ENCODE measurements around the gene ROBO1. TPM values are rescaled to one million over a fixed set of nuclear protein-coding genes. Genes with fewer than 3 reads are reported as not detected.

The ROBO1 gene
- total and polyA plus RNA-seq, 2 of the 8 experiments (the other 6 are each of a cell fraction or from before 2014, with no cell fraction given), result 51.4 to 91.0 TPM

DNA sequence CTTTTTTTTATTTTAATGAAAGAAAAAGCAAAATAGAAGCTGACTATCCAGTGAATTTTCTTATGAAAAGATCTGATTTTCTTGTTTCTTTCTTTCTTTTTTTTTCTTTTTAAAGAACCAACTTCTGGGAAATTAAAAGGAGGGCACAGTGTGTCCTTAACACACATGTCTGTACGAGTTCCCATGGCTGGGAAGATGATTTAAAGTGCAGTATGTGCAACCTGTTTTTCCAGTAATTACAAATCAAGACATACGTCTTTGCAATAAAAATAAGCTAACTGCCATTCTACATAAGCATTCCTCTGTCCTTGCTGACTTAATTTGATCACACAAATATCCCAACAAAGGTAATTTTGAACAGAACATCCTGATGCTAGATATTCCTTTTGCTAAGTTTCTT is 416.1 kb downstream of the ROBO1 start:
- Histone ChIP-seq H4K20me1 (replicated peaks in 1 of 2; ENCODE audit: control insufficient read depth in 1 of 2, insufficient read depth in 2 of 2, low read length in 2 of 2) (no peaks in the 10 kb centered on the region), H3K4me2 (ENCODE audit: insufficient read depth in 1 of 2, low read depth in 2 of 2, low read length in 2 of 2) (no peak overlapping the region), H3K23ac (ENCODE audit: insufficient read length) (no peak overlapping the region), H3K23me2 (ENCODE audit: low read depth, low read length) (no peaks in the 10 kb centered on the region), H2AK5ac (ENCODE audit: low read depth, low read length) (no peak overlapping the region), H3K56ac (replicated peaks; ENCODE audit: insufficient read length, low read depth, low read length) (no peak overlapping the region), H2AFZ (ENCODE audit: low read length) (0 out of 2 replicates have a peak overlapping the region, but pooled peaks have one; percentile 53), H4K8ac (ENCODE audit: extremely low read depth, insufficient read depth, low read length) (no peak overlapping the region), H2BK5ac (ENCODE audit: low read depth, low read length) (no peak overlapping the region), H3K27me3 (replicated peaks in 1 of 4; ENCODE audit: control insufficient read depth in 3 of 4, extremely low read depth in 1 of 4, insufficient read depth in 3 of 4, low read length in 3 of 4) (peaks cover 0 to 1% (median 0%) of the 10 kb centered on the region in 4 experiments; a peak in 1 of 7 replicates), H2BK120ac (replicated peaks; ENCODE audit: low read depth, low read length) (no peak overlapping the region), H4K91ac (replicated peaks; ENCODE audit: insufficient read length, low read length) (no peak overlapping the region), H3K27ac (ENCODE audit: low read depth, low read length) (no peak overlapping the region), H3K4ac (replicated peaks; ENCODE audit: insufficient read length, low read depth, low read length) (no peak overlapping the region), H4K5ac (ENCODE audit: insufficient read length, low read depth, low read length) (no peak overlapping the region), H3K79me2 (ENCODE audit: control insufficient read depth in 1 of 2, insufficient read depth in 2 of 2, low read length in 2 of 2) (no peaks in the 10 kb centered on the region), H2BK12ac (ENCODE audit: low read depth, low read length) (no peak overlapping the region), H3K18ac (ENCODE audit: extremely low read depth, low read length) (no peak overlapping the region), H3K4me3 (ENCODE audit: extremely low read depth in 1 of 4, insufficient read depth in 2 of 4, low read depth in 3 of 4, low read length in 4 of 4) (no peak overlapping the region), H2BK15ac (ENCODE audit: low read length) (no peak overlapping the region), H3K9ac (replicated peaks in 1 of 4; ENCODE audit: extremely low read depth in 1 of 4, low read depth in 3 of 4, low read length in 3 of 4) (no peak overlapping the region), H3K79me1 (ENCODE audit: low read depth, low read length) (no peaks in the 10 kb centered on the region), H2BK20ac (ENCODE audit: low read length) (no peak overlapping the region), H3K14ac (ENCODE audit: insufficient read length) (no peak overlapping the region), H3K36me3 (ENCODE audit: control insufficient read depth in 2 of 4, insufficient read depth in 4 of 4, low read length in 3 of 4) (no peaks in the 10 kb centered on the region), H3K4me1 (replicated peaks in 1 of 4; ENCODE audit: control insufficient read depth in 3 of 4, insufficient read depth in 4 of 4, low read length in 3 of 4) (no peaks in the 10 kb centered on the region), H3K9me3 (ENCODE audit: insufficient read depth in 2 of 2, low read depth in 1 of 2, low read length in 1 of 2) (no peaks in the 10 kb centered on the region)
- DNase-seq (ENCODE audit: low read depth in 1 of 2, low spot score in 2 of 2) (no peak), FAIRE-seq (no peak)
- POLR2A ChIA-PET (ENCODE audit: partially characterized antibody), result no interaction called here
- TF ChIP-seq GABPA (IDR thresholded peaks at IDR 0.05; ENCODE audit: borderline replicate concordance, insufficient read depth, low read length), result no peak
- CTCF ChIA-PET (ENCODE audit: partially characterized antibody), result interaction anchor here (0.9 to 3.5 kb wide), 4 partner anchors 10 to 266 kb away, joined by 3 to 13 read pairs (median 6); no protein-coding TSS in a partner anchor
- WGBS, 2 experiments (ENCODE audit: extremely low coverage in 1 of 2, insufficient coverage in 1 of 2, insufficient read length in 1 of 2, insufficient replicate concordance in 2 of 2, low coverage in 1 of 2, low lambda C conversion rate in 2 of 2, missing lambda C conversion rate in 1 of 2), result 84% methylated on average over 2 of the region's 2 CpGs; no CpG with 5 or more reads in 1 of the 2 experiments
